GM19455 (cell line): Measurements from ENCODE around the gene RPP25L.

Experiments
- ATAC-seq: cut with Tn5 transposase; IDR thresholded peaks from one replicate; pipeline ENCODE4 v1.9.1; 2021; ENCODE audit not compliant: unreplicated experiment

Gene RPP25L

GRCh38 chr9:34588671-34589635, 22.9 kb downstream of the RPP25L start:
- ATAC-seq = no peak

GRCh38 chr9:34587271-34587670, 24.6 kb downstream of the RPP25L start:
- no peak for ATAC-seq

GRCh38 chr9:34585946-34586669, 25.8 kb downstream of the RPP25L start:
- no peak for ATAC-seq

- no peak for ATAC-seq
These were observed 26.9 kb downstream of the RPP25L start for GRCh38 chr9:34584970-34585369.

- ATAC-seq = no peak
These were observed 29.1 kb downstream of the RPP25L start for GRCh38 chr9:34582787-34583186.

GRCh38 chr9:34581318-34581717, 30.6 kb downstream of the RPP25L start:
- ATAC-seq = no peak

GRCh38 chr9:34580358-34580757, 31.5 kb downstream of the RPP25L start:
- ATAC-seq = no peak

GRCh38 chr9:34579808-34580163, 32.1 kb downstream of the RPP25L start:
- no peak for ATAC-seq

GRCh38 chr9:34579104-34579807, 32.6 kb downstream of the RPP25L start:
- ATAC-seq = no peak

- ATAC-seq = no peak
These were observed 33.4 kb downstream of the RPP25L start for GRCh38 chr9:34578241-34579103.

- ATAC-seq = no peak
These were observed 34.3 kb downstream of the RPP25L start for GRCh38 chr9:34577400-34578240.

- ATAC-seq = no peak
These were observed 35.1 kb downstream of the RPP25L start for GRCh38 chr9:34576597-34577399.

- no peak for ATAC-seq
These were observed 35.9 kb downstream of the RPP25L start for GRCh38 chr9:34575862-34576596.

- no peak for ATAC-seq
These were observed 36.7 kb downstream of the RPP25L start for GRCh38 chr9:34575241-34575640.

GRCh38 chr9:34574571-34574970, 37.3 kb downstream of the RPP25L start:
- no peak for ATAC-seq

- ATAC-seq = no peak
These were observed 38.1 kb downstream of the RPP25L start for GRCh38 chr9:34573599-34574325.

- ATAC-seq = no peak
These were observed 39.3 kb downstream of the RPP25L start for GRCh38 chr9:34572628-34573027.

GRCh38 chr9:34572092-34572491, 39.8 kb downstream of the RPP25L start:
- no peak for ATAC-seq
